ENCODE measurements around the gene SDK1. TPM values are rescaled to one million over a fixed set of nuclear protein-coding genes. Genes with fewer than 3 reads are reported as not detected.

Gene SDK1
- total and polyA plus RNA-seq, 10 of the 15 experiments (the other 5 are each of a cell fraction or from before 2014, with no cell fraction given), result 0.14 to 0.33 TPM; not detected in 8

DNA sequence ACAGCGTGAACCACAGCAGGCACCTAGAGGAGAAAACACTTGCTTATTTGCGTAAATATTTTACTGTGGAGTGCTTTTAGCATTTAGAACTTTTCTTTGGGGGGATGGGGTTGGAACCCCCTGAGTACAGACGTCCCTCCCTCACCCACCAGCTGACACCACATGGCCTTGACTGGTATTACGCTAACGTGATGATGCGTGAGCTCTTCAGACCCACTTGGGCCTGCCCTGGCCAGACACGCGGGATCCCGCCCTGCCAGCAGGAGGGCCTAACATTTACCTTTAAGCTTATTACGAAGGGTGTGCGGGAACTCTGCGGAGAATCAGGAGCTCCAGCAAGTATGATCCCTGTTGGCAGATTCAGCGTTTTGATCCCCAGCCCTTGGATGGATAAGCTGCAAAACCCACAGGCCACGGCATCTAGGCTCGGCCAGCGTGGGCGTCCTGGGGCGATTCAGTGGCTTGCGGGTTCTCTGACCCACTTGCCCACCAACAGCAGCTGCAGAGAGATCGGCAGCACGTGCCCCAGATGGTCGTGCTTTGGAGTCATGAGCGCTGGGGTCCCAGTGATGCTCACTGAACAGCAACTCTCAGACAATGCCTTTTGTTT is 835.6 kb downstream of the SDK1 start:
- ChIA-PET POLR2A (no interaction called here), SMC1A (ENCODE audit: uncharacterized antibody, unreplicated experiment) (no interaction called here), RAD21 (ENCODE audit: unreplicated experiment) (no interaction called here), CTCF (no interaction called here)
- Histone ChIP-seq H3K4me2 (ENCODE audit: control insufficient read depth, insufficient read depth) (no peak overlapping the region), H2AFZ (ENCODE audit: control insufficient read depth, low read depth, low read length) (no peak overlapping the region), H3K36me3 (ENCODE audit: control insufficient read depth in 2 of 2, insufficient read depth in 2 of 2, low read length in 1 of 2) (no peaks in the 10 kb centered on the region), H3K27ac (ENCODE audit: control insufficient read depth, insufficient read depth) (no peak overlapping the region), H3K79me2 (ENCODE audit: control insufficient read depth, insufficient read depth, low read length) (no peaks in the 10 kb centered on the region), H3K4me3 (no peak overlapping the region), H3K27me3 (replicated peaks in 1 of 2; ENCODE audit: control insufficient read depth in 2 of 2, insufficient read depth in 2 of 2, low read length in 1 of 2) (no peaks in the 10 kb centered on the region), H3K9me3 (replicated peaks; ENCODE audit: control insufficient read depth, insufficient read depth, low read length) (no peaks in the 10 kb centered on the region), H4K20me1 (ENCODE audit: control insufficient read depth, insufficient read depth) (no peaks in the 10 kb centered on the region), H3K9ac (ENCODE audit: control insufficient read depth, insufficient read depth, low read length) (no peak overlapping the region), H3K4me1 (ENCODE audit: control insufficient read depth, insufficient read depth, low read length) (no peaks in the 10 kb centered on the region)
- in situ Hi-C loops (cut with MboI), result no loop called here
- TF ChIP-seq, protein P1, sequence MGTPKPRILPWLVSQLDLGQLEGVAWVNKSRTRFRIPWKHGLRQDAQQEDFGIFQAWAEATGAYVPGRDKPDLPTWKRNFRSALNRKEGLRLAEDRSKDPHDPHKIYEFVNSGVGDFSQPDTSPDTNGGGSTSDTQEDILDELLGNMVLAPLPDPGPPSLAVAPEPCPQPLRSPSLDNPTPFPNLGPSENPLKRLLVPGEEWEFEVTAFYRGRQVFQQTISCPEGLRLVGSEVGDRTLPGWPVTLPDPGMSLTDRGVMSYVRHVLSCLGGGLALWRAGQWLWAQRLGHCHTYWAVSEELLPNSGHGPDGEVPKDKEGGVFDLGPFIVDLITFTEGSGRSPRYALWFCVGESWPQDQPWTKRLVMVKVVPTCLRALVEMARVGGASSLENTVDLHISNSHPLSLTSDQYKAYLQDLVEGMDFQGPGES (IDR thresholded peaks at IDR 0.05), result no peak
- TF ChIP-seq DPF2 (IDR thresholded peaks at IDR 0.05), result no peak
- TF ChIP-seq FOS (IDR thresholded peaks at IDR 0.05; ENCODE audit: borderline replicate concordance, extremely low read depth, insufficient read length), result no peak
- TF ChIP-seq FOXM1 (IDR thresholded peaks at IDR 0.05; ENCODE audit: low read depth, low read length), result no peak
- no peak for TF ChIP-seq CUX1 (IDR thresholded peaks at IDR 0.05; ENCODE audit: insufficient replicate concordance, low read depth, low read length)
- no peak for TF ChIP-seq GATAD2B (conservative IDR thresholded peaks at IDR 0.05; ENCODE audit: low read depth)
- TF ChIP-seq ZNF217 (IDR thresholded peaks at IDR 0.05), result no peak
- TF ChIP-seq POLR2AphosphoS2 (IDR thresholded peaks at IDR 0.05; ENCODE audit: low read depth, low read length), result no peak
- no peak for TF ChIP-seq PRDM15 (CRISPR knock-in tag; IDR thresholded peaks at IDR 0.05)
- TF ChIP-seq ZZZ3 (IDR thresholded peaks at IDR 0.05; ENCODE audit: control insufficient read depth, insufficient read length, low read depth), result no peak
- no peak for TF ChIP-seq SREBF2 (IDR thresholded peaks at IDR 0.05; ENCODE audit: low read length)
- ATAC-seq (no peak), DNase-seq (ENCODE audit: low read depth, low spot score) (no peak), FAIRE-seq (no peak)
- 63% methylated on average over 23 of the region's 23 CpGs for WGBS (ENCODE audit: insufficient coverage, insufficient replicate concordance, low lambda C conversion rate, missing lambda C conversion rate)
- intact Hi-C loops (cut with micrococcal nuclease; ENCODE audit: unreplicated experiment), result no loop called here
- no TSS peak for BruUV-seq (replicated peaks)

Measured in GM12878 (cell line).